SW480 (cell line): Measurements from ENCODE around the gene C19orf81.

Source experiments
- DNase-seq: peaks from one replicate; pipeline ENCODE4 v3.0.0-alpha.2; 2016; ENCODE audit warnings: low spot score

The C19orf81 gene

DNA sequence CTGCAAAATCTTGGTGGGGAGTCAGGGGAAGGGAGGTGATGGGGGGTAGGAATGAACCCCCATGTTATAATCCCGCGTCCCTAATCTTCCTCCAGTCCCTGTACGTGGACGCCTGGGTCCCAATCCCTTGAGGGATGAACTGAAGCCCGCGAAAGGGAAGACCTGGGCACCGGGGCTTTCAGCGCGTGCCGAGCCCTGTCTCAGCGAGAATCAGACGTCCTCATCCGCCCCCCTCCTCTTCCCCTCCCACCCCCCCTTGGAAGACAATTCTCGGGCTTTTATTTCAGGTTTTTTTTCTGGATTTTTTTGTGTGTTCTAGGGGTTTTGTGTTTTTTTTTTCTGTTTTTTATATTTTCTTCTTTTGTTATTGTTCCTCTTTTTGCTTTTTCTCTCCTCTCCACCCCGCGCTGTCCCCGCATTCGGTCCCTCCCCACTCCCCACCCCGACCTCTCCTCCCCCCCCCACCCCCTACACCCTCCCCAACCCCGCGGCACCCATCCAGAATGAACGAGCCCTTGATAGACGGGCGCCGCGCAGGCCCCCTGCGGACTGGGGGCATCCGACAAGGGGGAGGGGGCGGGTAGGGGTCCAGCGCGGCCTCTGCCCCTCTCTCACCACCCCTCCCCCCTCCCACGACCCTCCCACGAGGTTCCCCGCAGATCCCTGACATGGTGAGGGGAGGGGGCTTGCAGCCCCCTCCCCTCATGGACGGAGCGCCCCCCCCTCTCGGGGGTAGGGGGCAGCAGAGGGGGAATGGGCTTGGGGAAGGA, 10.3 kb downstream of the C19orf81 start:
- no peak for DNase-seq

DNA sequence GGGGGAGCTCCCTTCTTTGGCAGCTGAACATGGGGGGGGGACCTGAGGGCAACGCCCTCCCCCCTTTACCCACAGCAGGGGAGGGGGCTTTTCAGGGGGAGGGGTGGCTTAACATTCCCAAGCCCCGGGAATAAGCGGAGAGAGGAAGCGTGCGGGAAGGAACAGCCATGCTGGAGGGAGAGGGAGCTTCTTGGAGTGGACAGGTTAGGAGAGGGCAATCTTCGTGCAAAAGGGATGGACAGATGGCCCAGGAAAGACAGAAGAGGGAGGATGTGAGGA, 10.8 kb downstream of the C19orf81 start:
- DNase-seq = no peak

DNA sequence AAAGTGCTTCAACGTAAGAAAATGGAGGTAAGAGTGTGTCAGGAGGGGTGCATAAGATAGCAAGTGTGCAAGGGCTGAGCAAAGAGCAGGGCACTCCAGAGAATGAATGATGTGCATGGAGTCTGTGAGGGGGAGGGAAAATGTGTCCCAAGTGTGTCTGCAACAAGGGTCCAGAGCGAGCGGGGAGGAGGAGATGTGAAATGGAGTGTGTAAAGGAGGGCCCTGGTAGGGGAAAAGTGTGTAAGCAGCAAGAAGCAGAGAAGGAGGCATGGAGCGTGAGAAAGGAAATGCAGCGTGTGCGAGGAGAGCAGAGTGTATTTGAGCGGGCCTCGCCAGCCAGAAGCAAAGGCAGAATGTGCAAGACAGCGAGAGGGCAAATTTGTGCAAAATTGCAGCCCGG, 11.8 kb downstream of the C19orf81 start:
- no peak for DNase-seq

DNA sequence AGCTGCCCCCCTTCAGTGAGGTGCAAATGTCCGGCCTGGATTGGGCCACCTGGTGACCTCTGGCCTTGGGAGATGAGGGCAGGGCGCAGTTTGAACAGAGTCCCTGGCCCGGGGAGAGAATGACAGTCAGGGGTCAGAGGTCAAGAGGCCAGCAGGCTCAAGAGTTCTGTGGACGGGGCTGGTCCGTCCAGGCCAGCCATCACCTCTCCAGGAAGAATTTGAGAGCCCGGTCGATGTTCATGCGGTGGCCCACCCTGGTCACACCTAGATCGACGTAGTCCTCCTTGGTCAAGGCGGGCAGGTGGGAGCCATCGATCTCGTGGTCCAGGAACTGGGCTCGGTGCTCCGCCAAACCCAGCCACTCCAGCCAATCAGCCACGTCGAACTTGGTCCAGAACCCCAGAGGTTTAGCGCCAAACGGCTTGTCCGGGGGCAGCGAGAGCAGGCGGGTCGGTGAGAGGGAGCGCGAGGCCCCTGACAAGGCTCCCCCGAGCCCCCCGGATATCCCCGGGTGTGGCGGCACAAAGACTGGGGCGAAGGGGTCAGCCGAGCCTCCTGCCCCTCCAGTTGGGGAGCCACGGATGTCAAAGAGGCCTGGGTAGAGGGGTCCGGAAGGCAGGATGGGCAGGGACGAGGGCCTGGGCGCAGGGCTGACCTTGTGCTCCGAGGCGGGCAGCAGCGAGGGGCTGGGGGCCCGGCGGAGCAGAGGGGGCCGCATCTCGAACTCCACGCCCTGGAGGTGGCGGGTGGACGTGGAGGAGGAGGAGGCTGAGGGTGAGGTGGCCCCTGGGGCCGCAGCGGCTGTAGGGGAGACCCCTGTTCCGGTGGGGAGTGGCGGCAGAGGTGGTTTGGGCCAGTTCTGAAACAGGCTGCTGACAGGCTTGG, 12.8 kb downstream of the C19orf81 start:
- DNase-seq = no peak

DNA sequence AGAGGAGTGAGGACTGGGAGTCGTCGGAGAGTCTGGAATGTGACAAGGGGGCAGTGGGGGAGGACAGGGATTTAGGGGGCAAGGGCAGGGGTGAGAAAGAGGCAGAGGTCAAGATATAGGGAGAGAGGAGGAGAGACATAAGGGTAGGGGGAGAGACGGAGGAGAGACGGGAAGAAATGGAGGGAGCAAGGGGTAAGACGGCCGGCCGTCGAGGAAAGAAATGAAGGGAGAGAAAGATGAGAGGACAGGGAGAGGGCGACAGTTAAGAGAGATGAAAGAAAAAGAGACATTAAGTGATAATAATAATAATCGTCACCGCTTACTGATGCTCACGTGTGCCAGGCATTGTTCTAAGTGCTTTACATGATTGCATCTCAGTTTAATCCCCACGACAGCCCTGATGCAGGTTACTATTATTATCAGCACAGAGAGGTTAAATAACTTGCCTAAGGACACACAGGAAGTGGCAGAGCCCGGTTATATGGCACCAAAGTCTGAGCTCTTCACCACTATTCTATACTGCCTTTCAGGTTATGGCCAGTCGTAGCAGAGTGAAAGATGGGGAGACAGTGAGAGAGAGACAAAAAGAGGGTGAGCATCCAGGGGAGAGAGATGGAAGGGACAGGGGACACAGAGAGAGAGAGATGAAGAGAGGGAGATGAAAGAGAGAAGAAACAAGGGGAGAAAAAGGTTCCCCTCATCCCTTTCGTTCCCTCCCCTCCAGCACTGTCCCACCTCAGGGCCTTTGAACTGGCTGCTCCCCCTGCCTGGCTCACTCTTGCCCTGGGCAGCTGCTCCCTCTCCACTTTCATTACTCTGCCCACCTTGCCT, 13.6 kb downstream of the C19orf81 start:
- no peak for DNase-seq

DNA sequence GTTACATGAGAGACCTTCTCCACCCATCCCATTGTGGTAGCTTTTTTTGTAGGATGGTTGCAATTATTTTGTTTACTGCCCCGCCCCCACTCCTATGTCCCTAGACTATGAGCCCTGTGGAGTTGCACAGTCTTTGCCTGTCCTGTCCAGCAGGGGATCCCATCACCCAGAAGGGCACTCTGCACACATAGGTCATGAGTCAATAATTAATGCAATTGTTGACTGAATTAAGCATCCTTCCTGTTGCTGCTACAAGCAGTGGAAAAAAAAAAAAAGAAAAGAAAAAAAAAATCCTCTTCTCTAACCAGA, 14.2 kb downstream of the C19orf81 start:
- DNase-seq = peak; percentile 75

DNA sequence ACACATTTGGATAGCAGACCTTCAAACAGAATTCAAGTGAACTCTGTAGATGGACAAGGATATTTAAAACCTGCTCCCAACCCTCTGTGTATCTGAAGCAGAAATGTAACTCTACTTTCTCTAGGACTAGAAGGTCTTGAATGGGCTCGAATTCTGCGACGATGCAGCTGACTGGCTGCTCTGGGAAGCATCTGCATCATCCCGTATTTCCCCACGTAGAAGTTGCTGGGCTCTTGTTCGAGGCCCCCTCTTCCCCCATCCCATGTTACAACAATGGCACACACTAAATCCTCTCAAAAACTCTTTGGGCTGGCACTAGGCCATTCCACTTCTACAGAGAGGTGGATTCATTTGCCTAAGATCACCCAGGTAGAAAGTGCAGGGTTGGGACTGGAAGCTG, 15.0 kb downstream of the C19orf81 start:
- DNase-seq = no peak

DNA sequence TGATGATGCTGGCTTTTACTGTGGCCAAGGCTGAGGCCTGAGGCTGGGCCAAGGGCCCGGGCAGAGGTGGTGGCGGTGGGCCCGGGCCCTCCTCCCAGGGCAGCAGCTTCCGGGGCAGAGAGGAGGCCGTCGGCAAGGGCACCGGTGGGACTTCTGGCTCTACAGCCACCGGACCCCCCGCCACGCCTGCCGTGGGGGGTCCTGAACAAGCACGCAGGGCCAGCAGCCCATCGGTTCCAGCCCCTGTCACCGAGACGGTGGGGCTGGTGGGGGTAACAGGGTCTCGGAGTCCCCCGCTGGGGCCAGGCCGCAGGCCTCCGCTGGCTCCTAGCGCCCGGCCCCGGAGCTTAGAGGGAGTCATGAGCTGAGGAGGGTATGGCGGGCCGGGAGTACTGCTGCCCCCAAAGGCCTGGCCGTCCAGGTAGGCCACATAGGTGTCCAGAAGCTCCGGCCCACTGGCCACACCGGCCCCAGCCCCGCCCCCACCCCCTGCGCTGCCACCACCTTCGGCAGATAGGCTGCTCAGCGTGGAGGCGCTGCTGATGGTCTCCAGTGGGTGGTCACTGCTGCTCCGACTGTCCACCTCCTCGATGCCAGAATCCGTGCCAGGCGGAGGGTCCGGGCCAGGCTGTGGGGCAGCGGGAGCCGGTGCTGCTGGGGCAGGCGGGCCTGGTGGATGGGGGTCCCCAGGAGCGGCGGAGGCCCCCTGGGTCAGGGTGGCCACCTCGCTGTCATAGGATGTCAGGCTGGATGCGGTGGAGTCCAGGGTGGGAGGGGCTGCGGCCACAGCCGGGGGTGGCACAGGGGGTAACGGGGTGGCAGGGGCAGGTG, 17.3 kb downstream of the C19orf81 start:
- no peak for DNase-seq

DNA sequence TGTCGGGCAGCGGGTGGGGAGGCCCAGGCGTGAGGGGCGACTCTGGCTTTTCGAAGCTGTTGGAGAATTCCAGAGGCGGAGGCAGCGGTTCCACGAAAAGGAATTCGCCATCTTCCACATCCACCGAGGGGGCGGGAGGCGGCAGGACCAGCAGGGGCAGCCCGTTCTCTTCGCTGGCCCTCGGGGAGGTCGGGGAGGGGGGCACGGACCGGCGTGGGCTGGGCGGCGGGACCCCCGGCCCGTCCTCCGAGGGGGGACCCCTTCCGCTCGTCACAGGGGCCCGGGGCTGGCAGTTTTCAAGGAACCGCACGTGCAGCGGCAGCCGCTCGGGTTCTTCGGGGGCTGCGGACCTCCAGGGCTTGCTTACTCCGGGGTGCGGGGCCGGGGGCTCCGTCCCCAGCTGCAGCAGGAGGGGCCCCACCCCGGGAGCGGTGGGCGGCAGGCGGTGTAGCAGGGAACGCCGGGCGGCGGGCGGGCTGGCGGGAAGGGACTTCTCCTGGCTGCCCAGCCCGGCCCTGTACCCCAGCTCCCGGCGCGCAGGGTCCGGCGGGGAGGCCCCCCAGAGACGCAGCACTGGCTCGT, 18.0 kb downstream of the C19orf81 start:
- DNase-seq = no peak

DNA sequence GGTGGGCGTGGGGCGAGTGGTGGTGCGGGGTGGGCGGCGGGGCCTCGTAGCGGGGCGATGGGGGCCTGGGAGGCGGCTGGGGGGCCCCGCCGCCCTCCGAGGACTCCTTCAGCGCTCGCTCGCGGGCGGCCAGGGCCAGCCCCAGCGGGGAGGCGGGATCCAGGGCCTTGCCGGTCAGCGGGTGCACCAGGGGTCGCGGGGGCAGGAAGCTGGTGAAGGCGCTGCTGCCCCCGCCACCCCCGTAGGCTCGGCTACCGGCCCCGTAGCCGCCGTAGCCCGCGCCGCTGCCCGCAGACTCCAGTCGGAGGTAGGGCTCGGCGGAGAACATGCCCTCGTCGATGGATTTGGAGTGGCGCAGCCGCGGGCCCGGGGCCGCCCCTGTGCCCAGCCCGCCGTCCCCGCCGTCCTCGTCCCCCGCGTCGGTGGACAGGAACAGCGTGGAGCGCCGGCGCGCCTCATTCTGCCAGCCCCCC, 18.6 kb downstream of the C19orf81 start:
- no peak for DNase-seq

DNA sequence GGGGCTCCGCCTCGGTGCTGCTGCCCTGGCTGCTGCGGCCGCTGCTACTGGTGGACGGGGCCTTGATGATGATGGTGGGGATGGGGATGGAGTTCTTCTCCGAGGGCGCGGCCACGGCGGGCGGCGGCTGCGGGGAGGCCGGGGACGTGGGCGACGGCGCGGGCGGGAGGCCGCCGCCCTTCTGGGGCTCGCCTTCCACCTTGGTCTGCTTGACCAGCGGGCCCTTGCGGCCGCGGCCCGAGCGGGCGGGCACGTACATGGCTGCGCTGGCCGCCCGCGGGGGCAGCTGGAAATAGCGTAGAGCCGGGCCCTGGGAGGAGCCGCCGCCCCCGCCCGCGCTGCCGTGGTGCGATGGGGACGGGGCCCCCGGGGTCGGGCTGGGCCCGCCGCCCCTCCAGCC, 19.2 kb downstream of the C19orf81 start:
- no peak for DNase-seq

DNA sequence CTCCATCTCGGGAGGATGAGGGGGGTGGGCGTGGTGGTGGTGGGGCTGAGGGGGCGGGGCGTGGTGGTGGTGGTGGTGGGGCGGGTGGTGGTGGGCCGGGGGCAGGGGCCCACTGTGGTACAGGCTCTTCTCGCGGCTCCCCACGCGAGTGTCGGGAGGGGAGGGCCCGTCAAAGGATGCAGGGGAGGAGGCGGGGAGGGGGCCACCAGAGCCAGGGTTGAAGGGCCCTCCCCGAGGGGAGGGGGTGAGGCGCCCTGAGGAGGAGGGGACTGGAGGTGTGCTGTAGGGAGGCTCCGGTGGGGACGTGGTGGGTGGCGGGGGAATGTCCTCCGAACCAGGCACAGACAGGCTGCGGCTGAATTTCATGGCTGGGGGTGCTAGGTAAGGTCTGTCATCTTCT, 19.6 kb downstream of the C19orf81 start:
- DNase-seq = no peak

DNA sequence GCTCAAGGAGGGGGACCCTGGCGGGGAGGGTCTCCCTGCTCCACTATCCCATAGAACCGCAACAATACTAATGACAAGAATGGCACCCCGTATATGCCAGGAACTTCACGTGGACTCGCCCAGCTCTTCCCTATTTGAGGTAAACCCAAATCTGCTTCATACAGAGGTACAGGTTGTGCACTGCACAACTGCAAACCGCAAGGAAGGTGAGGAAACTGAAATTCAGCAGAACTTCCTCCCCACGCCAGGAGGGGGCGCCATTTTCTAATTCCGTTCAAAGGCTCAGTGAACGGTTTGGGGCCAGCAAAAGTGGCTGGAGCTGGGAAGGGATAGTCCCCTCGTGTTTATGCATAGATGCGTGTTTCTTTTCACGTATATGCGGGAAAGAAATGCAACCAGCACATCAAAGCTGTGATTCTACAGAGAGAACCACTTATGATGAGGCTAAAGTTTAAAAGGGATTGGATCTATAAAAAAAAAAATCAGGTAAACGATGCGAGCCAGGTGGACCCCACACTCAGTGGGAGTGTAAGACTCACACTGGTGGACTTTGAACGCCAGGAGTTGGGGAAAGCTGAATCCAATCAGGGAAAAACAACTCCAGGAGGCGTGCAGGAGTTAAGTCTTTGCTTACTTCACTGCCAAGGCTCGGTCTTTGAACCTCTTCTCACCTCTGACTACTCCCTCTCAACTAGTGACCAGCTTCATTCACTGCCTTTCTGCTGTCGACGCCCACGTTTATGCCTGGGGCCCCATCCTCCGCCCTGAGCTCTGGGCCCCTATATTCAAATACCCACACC, 20.3 kb downstream of the C19orf81 start:
- DNase-seq = peak; percentile 35

DNA sequence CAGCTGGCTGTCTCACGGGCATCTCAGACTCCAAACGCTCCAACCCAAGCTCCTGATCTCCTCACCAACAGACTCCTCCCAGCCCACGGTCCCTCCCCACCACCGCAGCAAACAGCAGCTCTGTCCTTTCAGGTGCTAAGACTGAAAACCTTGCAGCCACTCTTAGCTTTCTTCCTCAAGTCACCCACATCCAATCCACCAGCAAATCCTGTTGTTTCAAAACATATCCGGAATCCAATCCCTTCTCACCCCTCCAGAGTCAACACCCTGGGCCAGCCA, 20.8 kb downstream of the C19orf81 start:
- DNase-seq = no peak

DNA sequence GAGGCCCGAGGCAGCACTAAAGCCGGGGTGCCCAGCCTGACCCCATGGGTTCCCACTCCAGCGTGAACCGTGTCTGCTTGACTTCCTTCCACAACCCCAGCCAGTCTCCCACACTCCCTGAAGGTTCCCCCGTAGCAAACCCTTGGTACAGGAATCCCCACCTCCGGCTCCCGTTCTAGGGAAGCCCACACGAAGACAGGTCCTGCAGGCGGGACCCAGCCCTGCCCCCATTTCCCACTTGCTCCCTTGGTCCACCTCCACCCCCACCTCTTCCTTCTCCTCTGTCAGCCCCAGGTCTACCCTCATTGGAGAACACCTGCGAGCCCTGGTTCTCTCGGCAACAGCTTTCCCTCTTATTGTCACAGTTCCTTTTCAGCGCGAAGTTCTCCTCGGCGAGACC, 23.9 kb downstream of the C19orf81 start:
- DNase-seq = no peak

DNA sequence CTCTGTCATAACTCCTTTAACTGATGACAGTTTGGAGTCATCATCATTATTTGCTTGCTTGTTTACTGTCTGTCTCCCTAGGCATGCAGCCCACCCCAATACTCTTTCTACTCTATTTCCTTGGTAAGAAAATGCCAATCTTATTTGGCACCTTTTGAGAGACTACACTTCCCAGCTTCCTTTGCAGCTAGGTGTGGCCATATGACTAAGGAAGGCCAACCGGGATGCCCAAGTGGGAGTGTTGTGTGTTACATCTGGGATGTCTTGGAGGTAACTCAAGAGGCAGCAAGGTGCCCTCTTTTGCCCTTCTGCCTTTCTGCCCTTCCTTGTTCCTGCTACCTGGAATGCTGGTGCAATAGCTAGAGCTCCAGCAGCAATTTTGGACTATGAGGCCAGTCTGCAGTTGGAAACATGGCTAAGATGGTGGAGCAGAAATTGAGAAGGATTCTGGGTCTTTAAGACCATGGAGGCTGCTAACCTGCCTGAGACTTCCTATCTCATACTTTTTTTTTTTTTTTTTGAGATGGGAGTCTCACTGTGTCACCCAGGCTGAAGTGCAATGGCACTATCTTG, 27.5 kb downstream of the C19orf81 start:
- no peak for DNase-seq

DNA sequence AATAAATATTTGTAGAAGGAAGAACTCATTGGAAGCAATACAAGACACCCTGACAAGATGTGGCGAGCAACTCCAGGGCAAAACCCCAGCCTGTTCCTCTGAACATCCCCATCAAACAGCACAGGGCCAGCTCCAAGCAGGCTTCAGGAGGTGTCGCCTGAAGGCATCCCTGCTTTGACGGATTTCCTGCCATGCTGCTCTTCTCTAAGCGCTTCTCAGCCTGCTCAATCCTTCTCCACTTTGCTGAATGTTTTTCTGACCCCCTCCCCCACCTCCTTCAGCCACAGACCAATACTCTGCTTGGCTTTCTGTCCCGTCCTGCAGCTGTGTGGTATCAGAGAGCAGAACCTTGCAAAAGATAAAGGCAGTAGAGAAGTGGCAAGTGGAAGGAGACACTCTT, 28.4 kb downstream of the C19orf81 start:
- no peak for DNase-seq

DNA sequence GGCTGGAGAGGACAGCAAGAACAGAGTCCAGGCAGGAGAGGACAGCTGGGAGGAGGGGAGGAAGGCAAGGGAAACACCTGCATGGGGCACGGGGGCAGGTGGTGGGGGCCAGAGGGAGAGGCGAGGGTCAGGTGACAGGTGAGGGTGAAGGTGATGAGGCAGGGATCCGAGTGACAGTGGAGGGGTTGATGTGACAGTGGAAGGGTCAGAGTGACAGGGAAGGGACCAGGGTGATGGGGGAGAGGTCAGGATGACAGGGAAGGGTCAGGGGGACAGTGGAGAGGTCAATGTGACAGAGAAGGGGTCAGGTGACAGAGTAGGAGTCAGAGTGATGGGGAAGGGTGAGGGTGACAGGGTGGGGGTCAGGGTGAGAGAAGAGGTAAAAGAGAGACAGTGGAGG, 29.1 kb downstream of the C19orf81 start:
- DNase-seq = no peak

DNA sequence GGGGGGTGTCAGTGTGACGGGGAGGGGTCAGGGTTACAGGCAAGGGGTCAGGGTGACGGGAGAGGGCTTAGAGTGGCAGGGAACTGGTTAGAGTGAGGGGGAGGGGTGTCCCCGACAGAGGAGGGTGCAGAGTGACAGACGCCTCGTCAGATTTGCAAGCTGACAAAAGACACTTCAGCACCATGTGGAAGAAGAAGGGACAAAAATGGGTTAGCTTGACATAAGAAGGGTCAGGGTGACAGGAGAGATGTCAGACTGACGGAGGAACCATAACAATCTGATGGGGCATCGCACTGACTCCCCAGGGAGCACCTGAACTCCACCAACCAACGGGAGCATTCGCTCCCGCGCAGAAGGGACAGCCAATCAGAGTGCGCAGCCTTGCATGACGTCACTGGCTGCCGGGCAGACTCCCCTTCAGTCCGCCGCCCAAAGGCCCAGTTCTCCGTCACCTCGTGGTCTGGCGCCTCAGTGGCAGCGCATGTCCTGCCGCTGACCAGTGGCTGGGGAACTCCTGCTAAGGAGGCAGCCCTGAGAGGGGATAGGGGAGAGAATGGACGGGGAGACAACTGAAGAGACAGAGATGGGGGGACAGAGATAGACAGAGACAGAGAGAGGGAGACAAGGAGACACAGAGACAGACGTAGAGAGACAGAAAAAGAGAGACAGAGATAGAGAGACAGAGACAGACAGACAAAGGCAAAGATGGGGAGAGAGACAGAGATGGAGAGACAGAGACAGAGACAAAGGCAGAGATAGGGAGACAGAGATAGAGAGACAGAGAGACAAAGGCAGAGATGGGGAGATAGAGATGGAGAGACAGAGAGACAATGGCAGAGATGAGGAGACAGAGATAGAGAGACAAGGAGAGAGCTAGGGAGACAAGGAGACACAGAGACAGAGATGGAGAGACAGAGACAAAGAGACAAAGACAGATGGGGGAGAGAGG, 30.2 kb downstream of the C19orf81 start:
- peak; percentile 90 for DNase-seq
